ENCODE data around the gene STRN3. TPM values are rescaled to one million over a fixed set of nuclear protein-coding genes. Genes with fewer than 3 reads are reported as not detected.

Gene STRN3
- total and polyA plus RNA-seq, 4 donors: 6.8 to 47.5 (median 31.2) TPM

DNA sequence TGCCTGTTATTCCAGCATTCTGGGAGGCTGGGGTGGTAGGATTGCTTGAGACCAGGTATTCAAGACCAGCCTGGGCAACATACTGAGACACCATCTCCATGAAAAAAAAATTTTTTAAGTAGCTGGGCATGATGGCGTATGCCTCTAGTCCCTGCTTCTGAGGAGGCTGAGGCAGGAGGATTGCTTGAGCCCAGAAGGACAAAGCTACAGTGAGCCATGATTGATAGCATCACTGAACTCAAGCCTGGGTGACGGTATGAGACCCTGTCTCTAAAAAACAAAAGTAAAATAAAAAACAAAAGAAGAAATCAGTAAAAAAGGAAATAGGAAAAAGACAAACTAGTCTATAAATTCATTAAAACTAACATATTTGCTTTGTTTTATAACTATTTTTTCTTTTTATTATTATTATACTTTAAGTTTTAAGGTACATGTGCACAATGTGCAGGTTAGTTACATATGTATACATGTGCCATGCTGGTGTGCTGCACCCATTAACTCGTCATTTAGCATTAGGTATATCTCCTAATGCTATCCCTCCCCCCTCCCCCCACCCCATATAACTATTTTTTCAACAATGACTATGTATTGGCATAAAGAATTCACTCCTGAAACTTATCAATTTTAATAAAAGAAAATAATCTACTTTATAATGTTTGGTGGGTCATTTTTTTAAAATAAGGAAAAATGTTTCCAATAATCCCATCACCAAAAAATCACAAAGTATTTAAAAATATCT is 16.2 kb downstream of the STRN3 start:
- Histone ChIP-seq H3K36me3 (ENCODE audit: control insufficient read depth in 4 of 4, insufficient read depth in 3 of 4, low read depth in 1 of 4, low read length in 3 of 4) (peaks cover 0 to 9% (median 3%) of the 10 kb centered on the region in 4 donors), H3K9ac (ENCODE audit: low read depth in 1 of 2, low read length in 2 of 2) (no peak overlapping the region), H3K27me3 (ENCODE audit: control insufficient read depth in 4 of 4, insufficient read depth in 4 of 4, low read length in 3 of 4) (no peaks in the 10 kb centered on the region), H3K4me1 (ENCODE audit: control insufficient read depth in 4 of 4, insufficient read depth in 4 of 4, low read length in 3 of 4) (peaks cover 0 to 5% (median 0%) of the 10 kb centered on the region in 4 donors), H3K4me3 (ENCODE audit: low read depth in 1 of 3, low read length in 3 of 3) (no peak overlapping the region), H3K27ac (ENCODE audit: low read depth in 1 of 2, low read length in 2 of 2) (no peak overlapping the region), H3K9me3 (ENCODE audit: control insufficient read depth in 4 of 4, low read length in 3 of 4) (no peaks in the 10 kb centered on the region)
- no peak for TF ChIP-seq JUND (IDR thresholded peaks at IDR 0.05)
- no peak for TF ChIP-seq FOXA2 (IDR thresholded peaks at IDR 0.05)
- TF ChIP-seq ATF3 (IDR thresholded peaks at IDR 0.05): no peak
- TF ChIP-seq FOXA1 (IDR thresholded peaks at IDR 0.05): no peak
- no peak for TF ChIP-seq HNF4G (IDR thresholded peaks at IDR 0.05)
- TF ChIP-seq, protein P1, sequence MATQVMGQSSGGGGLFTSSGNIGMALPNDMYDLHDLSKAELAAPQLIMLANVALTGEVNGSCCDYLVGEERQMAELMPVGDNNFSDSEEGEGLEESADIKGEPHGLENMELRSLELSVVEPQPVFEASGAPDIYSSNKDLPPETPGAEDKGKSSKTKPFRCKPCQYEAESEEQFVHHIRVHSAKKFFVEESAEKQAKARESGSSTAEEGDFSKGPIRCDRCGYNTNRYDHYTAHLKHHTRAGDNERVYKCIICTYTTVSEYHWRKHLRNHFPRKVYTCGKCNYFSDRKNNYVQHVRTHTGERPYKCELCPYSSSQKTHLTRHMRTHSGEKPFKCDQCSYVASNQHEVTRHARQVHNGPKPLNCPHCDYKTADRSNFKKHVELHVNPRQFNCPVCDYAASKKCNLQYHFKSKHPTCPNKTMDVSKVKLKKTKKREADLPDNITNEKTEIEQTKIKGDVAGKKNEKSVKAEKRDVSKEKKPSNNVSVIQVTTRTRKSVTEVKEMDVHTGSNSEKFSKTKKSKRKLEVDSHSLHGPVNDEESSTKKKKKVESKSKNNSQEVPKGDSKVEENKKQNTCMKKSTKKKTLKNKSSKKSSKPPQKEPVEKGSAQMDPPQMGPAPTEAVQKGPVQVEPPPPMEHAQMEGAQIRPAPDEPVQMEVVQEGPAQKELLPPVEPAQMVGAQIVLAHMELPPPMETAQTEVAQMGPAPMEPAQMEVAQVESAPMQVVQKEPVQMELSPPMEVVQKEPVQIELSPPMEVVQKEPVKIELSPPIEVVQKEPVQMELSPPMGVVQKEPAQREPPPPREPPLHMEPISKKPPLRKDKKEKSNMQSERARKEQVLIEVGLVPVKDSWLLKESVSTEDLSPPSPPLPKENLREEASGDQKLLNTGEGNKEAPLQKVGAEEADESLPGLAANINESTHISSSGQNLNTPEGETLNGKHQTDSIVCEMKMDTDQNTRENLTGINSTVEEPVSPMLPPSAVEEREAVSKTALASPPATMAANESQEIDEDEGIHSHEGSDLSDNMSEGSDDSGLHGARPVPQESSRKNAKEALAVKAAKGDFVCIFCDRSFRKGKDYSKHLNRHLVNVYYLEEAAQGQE (IDR thresholded peaks at IDR 0.05): no peak
- TF ChIP-seq, protein P2, sequence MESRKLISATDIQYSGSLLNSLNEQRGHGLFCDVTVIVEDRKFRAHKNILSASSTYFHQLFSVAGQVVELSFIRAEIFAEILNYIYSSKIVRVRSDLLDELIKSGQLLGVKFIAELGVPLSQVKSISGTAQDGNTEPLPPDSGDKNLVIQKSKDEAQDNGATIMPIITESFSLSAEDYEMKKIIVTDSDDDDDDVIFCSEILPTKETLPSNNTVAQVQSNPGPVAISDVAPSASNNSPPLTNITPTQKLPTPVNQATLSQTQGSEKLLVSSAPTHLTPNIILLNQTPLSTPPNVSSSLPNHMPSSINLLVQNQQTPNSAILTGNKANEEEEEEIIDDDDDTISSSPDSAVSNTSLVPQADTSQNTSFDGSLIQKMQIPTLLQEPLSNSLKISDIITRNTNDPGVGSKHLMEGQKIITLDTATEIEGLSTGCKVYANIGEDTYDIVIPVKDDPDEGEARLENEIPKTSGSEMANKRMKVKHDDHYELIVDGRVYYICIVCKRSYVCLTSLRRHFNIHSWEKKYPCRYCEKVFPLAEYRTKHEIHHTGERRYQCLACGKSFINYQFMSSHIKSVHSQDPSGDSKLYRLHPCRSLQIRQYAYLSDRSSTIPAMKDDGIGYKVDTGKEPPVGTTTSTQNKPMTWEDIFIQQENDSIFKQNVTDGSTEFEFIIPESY (IDR thresholded peaks at IDR 0.05): no peak
- TF ChIP-seq, protein P3, sequence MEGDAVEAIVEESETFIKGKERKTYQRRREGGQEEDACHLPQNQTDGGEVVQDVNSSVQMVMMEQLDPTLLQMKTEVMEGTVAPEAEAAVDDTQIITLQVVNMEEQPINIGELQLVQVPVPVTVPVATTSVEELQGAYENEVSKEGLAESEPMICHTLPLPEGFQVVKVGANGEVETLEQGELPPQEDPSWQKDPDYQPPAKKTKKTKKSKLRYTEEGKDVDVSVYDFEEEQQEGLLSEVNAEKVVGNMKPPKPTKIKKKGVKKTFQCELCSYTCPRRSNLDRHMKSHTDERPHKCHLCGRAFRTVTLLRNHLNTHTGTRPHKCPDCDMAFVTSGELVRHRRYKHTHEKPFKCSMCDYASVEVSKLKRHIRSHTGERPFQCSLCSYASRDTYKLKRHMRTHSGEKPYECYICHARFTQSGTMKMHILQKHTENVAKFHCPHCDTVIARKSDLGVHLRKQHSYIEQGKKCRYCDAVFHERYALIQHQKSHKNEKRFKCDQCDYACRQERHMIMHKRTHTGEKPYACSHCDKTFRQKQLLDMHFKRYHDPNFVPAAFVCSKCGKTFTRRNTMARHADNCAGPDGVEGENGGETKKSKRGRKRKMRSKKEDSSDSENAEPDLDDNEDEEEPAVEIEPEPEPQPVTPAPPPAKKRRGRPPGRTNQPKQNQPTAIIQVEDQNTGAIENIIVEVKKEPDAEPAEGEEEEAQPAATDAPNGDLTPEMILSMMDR (IDR thresholded peaks at IDR 0.05; ENCODE audit: low read depth, low read length, missing input control): no peak
- TF ChIP-seq HNF4A (conservative IDR thresholded peaks at IDR 0.05): no peak
- TF ChIP-seq SP1 (IDR thresholded peaks at IDR 0.05): no peak
- no peak for TF ChIP-seq RXRA (IDR thresholded peaks at IDR 0.05)
- no peak for TF ChIP-seq GABPA (IDR thresholded peaks at IDR 0.05 in 1 of 2, conservative IDR thresholded peaks at IDR 0.05 in 1 of 2)
- TF ChIP-seq TAF1 (conservative IDR thresholded peaks at IDR 0.05): no peak
- TF ChIP-seq YY1 (IDR thresholded peaks at IDR 0.05): no peak
- no peak for TF ChIP-seq RAD21 (IDR thresholded peaks at IDR 0.05)
- no peak for TF ChIP-seq EGR1 (IDR thresholded peaks at IDR 0.05; ENCODE audit: low read depth in 2 of 2)
- TF ChIP-seq NR2F2 (IDR thresholded peaks at IDR 0.05): no peak
- no peak for TF ChIP-seq MAX (IDR thresholded peaks at IDR 0.05)
- DNase-seq (ENCODE audit: low spot score): no peak
- 97% methylated on average over 3 of the region's 3 CpGs for WGBS

Measured in liver (tissue), 9 donors.